Activated CD4-positive, alpha-beta T cell treated with anti-CD3 and anti-CD28 coated beads, Interleukin-2, amount 10 ng/mL, durations not matched to agents 7 days and 5 days (primary cell): ENCODE measurements around the gene HSD3B7. TPM values are rescaled to one million over a fixed set of nuclear protein-coding genes. Genes with fewer than 3 reads are reported as not detected.
A peak's percentile ranks its signal among the peaks of the same experiment; 100 is the strongest.

Experiments
- CTCF ChIA-PET: fragments of 350-600 bp; sonication (Branson Sonifier 250); formaldehyde crosslinking; loops from one replicate; lab custom pipeline; 2021; ENCODE audit warnings: antibody characterized with exemption; lab: Charles Lee
- POLR2A ChIA-PET: fragments of 350-600 bp; sonication (Branson Sonifier 250); formaldehyde crosslinking; loops from one replicate; lab custom pipeline; 2021; ENCODE audit warnings: antibody characterized with exemption; lab: Charles Lee
- DNase-seq: peaks from one replicate; pipeline ENCODE4 v3.0.0-alpha.2; 2020
- H3K27ac Mint-ChIP-seq: one replicate; pipeline ENCODE4 v1.8.0; 2021; ENCODE audit warnings: mild to moderate bottlenecking, moderate library complexity, mixed read lengths
- H3K27me3 Mint-ChIP-seq: one replicate; pipeline ENCODE4 v1.8.0; 2021; ENCODE audit warnings: mixed read lengths
- H3K36me3 Mint-ChIP-seq: one replicate; pipeline ENCODE4 v1.8.0; 2021; ENCODE audit warnings: low read depth, mixed read lengths
- H3K4me1 Mint-ChIP-seq: one replicate; pipeline ENCODE4 v1.8.0; 2021; ENCODE audit warnings: mixed read lengths
- H3K4me3 Mint-ChIP-seq: one replicate; pipeline ENCODE4 v1.8.0; 2021; ENCODE audit warnings: mild to moderate bottlenecking, moderate library complexity, mixed read lengths
- H3K9me3 Mint-ChIP-seq: one replicate; pipeline ENCODE4 v1.8.0; 2021; ENCODE audit warnings: mixed read lengths
- total RNA-seq, 2 experiments: library from RNA; stranded (reverse); gene quantifications; one replicate each; pipeline ENCODE4 v1.2.3, GENCODE V29; 2021

Gene HSD3B7
- total RNA-seq, 2 experiments from 2014 or later = 3.4 to 3.5 TPM

DNA sequence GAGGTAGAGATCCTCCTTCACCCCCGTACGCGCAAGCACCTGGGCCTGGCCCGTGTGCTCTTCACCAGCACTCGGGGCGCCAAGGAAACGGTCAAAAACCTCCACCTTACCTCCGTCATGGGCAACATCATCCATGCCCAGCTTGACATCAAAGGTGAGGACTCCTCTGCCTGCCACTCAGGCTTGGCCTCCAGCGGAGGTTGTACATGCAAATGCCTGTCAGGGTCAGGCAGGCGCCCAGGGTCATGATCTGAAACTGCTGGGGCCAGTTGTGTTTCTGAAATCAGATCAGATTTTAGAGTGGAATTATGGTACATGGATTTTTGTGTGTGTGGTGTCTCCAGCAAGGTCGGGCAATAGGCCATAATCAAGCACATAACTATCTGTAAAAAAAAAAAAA lies 23.6 kb upstream of the HSD3B7 start:
- Mint-ChIP-seq H3K4me3 (no peak overlapping the region), H3K36me3 (peaks cover 58% of the 10 kb centered on the region), H3K4me1 (peaks cover 33% of the 10 kb centered on the region), H3K9me3 (no peaks in the 10 kb centered on the region), H3K27me3 (no peaks in the 10 kb centered on the region), H3K27ac (no peak overlapping the region)
- ChIA-PET CTCF (interaction anchor here (1.2 to 1.4 kb wide), 2 partner anchors 11 to 19 kb away, joined by 3 to 5 read pairs; no protein-coding TSS in a partner anchor), POLR2A (interaction anchor here (0.6 kb wide), 1 partner anchor 197 kb away, joined by 4 read pairs; no protein-coding TSS in a partner anchor)
- DNase-seq = no peak

DNA sequence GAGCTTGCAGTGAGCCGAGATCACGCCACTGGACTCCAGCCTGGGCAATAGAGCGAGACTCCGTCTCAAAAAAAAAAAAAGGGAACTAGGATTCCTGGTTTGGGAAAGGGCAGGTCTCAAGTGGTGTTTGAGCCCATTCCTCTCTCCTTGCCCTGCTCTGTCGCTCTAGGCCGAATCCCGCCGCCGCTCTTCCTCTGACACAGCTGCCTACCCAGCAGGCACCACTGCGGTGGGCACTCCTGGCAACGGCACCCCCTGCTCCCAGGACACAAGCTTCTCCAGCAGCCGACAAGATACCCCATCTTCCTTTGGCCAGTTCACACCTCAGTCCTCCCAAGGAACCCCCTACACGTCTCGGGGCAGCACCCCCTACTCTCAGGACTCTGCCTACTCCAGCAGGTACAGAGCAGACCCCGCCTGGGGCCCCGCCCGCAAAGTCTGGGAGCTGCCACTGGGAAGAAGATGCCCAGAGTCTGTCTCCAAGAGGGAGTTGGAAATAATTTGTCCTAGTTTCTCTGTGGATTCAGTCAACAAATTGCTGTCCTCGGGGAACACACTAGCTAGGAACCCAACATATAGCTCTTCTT lies 21.0 kb upstream of the HSD3B7 start:
- CTCF ChIA-PET = interaction anchor here (0.9 to 1.0 kb wide), 2 partner anchors 10 to 154 kb away, joined by 4 to 5 read pairs; partner anchors contain the start of gene KAT8
- no peak overlapping the region for H3K4me3 Mint-ChIP-seq
- H3K36me3 Mint-ChIP-seq = peaks cover 69% of the 10 kb centered on the region
- peaks cover 16% of the 10 kb centered on the region for H3K4me1 Mint-ChIP-seq
- no peak for DNase-seq
- H3K27ac Mint-ChIP-seq = no peak overlapping the region
- H3K27me3 Mint-ChIP-seq = no peaks in the 10 kb centered on the region
- POLR2A ChIA-PET = no interaction called here
- no peaks in the 10 kb centered on the region for H3K9me3 Mint-ChIP-seq

DNA sequence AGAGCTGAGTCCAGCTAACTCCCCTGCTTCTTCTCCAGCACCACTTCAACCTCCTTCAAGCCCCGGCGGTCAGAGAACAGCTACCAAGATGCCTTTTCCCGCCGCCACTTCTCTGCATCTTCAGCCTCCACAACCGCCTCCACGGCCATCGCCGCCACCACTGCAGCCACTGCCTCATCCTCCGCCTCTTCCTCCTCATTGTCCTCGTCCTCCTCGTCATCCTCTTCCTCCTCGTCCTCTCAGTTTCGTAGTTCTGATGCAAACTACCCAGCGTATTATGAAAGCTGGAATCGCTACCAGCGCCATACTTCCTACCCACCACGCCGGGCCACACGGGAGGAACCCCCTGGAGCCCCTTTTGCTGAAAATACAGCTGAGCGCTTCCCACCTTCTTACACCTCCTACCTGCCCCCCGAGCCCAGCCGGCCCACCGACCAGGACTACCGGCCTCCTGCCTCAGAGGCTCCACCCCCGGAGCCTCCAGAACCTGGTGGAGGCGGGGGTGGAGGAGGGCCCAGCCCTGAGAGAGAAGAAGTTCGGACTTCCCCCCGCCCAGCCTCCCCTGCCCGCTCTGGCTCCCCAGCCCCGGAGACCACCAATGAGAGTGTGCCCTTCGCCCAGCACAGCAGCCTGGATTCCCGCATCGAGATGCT lies 20.3 kb upstream of the HSD3B7 start:
- H3K4me3 Mint-ChIP-seq = no peak overlapping the region
- H3K9me3 Mint-ChIP-seq = no peaks in the 10 kb centered on the region
- H3K27me3 Mint-ChIP-seq = no peaks in the 10 kb centered on the region
- no peak for DNase-seq
- peak overlapping the region; percentile 25 for H3K27ac Mint-ChIP-seq
- POLR2A ChIA-PET = no interaction called here
- H3K36me3 Mint-ChIP-seq = peaks cover 63% of the 10 kb centered on the region
- CTCF ChIA-PET = interaction anchor here (0.9 to 1.0 kb wide), 2 partner anchors 11 to 153 kb away, joined by 4 to 5 read pairs; partner anchors contain the start of gene KAT8
- H3K4me1 Mint-ChIP-seq = peaks cover 9% of the 10 kb centered on the region

DNA sequence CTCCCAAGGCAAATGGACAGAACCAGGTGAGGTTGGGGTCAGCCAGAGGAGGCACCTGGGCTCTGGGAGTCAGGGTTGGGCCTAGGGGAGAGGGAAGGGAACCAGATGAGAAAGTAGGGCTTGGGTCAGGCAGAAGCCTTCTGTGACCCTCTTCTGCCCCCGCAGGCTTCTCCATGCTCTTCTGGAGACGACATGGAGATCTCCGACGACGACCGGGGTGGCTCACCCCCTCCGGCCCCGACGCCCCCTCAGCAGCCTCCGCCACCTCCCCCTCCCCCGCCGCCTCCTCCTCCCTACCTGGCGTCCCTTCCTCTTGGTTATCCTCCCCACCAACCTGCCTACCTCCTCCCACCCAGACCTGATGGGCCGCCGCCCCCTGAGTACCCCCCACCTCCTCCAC lies 19.6 kb upstream of the HSD3B7 start:
- H3K27ac Mint-ChIP-seq = no peak overlapping the region
- ChIA-PET CTCF (interaction anchor here (1.3 kb wide), 1 partner anchor 30 kb away, joined by 5 read pairs; no protein-coding TSS in a partner anchor), POLR2A (no interaction called here)
- no peaks in the 10 kb centered on the region for H3K9me3 Mint-ChIP-seq
- no peak for DNase-seq
- no peak overlapping the region for H3K4me3 Mint-ChIP-seq
- no peaks in the 10 kb centered on the region for H3K27me3 Mint-ChIP-seq
- peaks cover 2% of the 10 kb centered on the region for H3K4me1 Mint-ChIP-seq
- H3K36me3 Mint-ChIP-seq = peaks cover 57% of the 10 kb centered on the region

DNA sequence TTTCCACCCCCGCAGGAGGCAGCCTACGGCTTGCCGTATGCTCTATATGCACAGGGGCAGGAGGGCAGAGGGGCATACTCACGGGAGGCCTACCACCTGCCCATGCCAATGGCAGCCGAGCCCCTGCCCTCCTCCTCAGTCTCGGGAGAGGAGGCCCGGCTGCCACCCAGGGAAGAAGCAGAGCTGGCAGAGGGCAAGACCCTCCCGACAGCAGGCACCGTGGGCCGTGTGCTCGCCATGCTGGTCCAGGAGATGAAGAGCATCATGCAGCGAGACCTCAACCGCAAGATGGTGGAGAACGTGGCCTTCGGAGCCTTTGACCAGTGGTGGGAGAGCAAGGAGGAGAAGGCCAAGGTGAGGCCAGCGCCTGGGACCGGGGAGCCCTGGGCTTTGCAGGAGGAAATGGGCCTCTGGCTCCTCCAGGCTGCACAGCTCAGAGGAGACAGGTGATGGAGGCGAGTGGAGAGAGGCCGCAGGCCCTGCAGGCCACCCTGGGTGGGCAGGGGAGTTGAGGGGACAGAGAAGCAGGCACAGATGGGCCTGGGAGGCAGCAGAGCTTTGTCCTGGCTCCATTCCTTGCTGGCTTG lies 18.9 kb upstream of the HSD3B7 start:
- no peak for DNase-seq
- no peaks in the 10 kb centered on the region for H3K9me3 Mint-ChIP-seq
- POLR2A ChIA-PET = no interaction called here
- H3K27me3 Mint-ChIP-seq = no peaks in the 10 kb centered on the region
- no peak overlapping the region for H3K27ac Mint-ChIP-seq
- CTCF ChIA-PET = interaction anchor here (1.3 kb wide), 1 partner anchor 31 kb away, joined by 5 read pairs; no protein-coding TSS in a partner anchor
- no peak overlapping the region for H3K4me3 Mint-ChIP-seq
- no peaks in the 10 kb centered on the region for H3K4me1 Mint-ChIP-seq
- peaks cover 61% of the 10 kb centered on the region for H3K36me3 Mint-ChIP-seq

DNA sequence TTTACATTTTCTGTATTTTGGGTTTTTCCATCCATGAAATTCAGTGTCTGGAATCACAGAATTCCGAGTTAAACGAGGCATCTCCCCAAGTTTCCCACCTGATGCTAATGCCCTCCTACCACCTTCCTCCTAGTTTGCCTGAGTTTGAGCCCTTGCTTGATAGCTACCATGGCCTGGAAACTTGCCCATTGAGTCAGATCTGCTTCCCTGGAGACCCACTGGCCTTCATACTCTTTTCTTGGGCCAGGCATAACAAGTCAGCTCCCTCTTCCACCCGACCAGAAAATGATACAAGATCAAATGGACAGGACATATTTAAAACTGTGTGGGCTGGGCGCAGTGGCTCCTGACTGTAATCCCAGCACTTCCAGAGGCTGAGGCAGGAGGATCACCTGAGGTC lies 17.2 kb upstream of the HSD3B7 start:
- Mint-ChIP-seq H3K27ac (no peak overlapping the region), H3K4me1 (no peaks in the 10 kb centered on the region)

DNA sequence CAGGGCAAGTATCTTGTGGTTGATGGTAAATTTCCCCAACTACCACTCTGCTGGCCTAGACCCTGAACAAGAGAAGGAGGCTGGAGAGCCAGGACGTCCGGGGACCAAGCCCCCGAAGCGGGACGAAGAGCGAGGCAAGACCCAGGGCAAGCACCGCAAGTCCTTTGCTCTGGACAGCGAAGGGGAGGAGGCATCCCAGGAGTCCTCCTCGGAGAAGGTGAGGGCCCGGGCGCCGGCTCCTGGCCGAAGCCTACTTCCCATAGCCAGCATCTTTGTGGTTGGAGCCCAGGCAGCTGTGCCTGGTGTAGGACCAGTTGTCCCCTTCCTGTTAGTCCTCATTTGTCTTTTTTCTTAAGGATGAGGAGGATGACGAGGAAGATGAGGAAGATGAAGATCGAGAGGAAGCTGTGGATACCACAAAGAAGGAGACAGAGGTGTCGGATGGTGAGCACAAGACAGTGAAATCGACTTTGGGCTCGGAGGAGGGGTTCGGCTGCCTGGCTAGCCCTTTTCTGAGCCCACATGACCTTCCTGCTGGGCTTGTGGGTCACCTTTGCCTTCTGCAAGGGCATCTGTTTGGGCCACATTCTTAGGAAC lies 15.7 kb upstream of the HSD3B7 start:
- Mint-ChIP-seq H3K27me3 (no peaks in the 10 kb centered on the region), H3K36me3 (peaks cover 68% of the 10 kb centered on the region), H3K4me1 (no peaks in the 10 kb centered on the region), H3K4me3 (no peak overlapping the region), H3K27ac (no peak overlapping the region), H3K9me3 (no peaks in the 10 kb centered on the region)
- ChIA-PET POLR2A (no interaction called here), CTCF (interaction anchor here (0.5 to 1.1 kb wide), 3 partner anchors 12 to 398 kb away, joined by 3 to 5 read pairs (median 3); no protein-coding TSS in a partner anchor)
- no peak for DNase-seq

More for the DNA sequence above, 17.2 kb upstream of the HSD3B7 start:
- Mint-ChIP-seq H3K9me3 (no peaks in the 10 kb centered on the region), H3K27me3 (no peaks in the 10 kb centered on the region), H3K36me3 (peaks cover 63% of the 10 kb centered on the region), H3K4me3 (no peak overlapping the region)
- CTCF ChIA-PET = no interaction called here
- POLR2A ChIA-PET = no interaction called here
- DNase-seq = no peak

DNA sequence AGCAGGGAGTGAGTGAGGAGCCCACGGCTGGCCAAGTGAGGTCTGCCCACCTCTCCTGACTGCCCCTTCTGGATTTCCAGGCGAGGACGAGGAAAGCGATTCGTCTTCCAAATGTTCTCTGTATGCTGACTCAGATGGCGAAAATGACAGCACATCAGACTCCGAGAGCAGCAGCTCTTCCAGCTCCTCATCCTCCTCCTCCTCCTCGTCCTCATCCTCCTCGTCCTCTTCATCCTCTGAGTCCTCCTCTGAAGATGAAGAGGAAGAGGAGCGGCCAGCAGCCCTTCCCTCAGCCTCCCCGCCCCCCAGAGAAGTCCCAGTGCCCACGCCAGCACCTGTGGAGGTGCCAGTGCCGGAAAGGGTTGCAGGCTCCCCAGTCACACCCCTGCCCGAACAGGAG lies 13.7 kb upstream of the HSD3B7 start:
- Mint-ChIP-seq H3K9me3 (no peaks in the 10 kb centered on the region), H3K36me3 (peaks cover 61% of the 10 kb centered on the region), H3K4me3 (no peak overlapping the region), H3K4me1 (no peaks in the 10 kb centered on the region), H3K27me3 (no peaks in the 10 kb centered on the region), H3K27ac (no peak overlapping the region)
- ChIA-PET CTCF (interaction anchor here (1.7 to 2.9 kb wide), 2 partner anchors 12 to 13 kb away, joined by 4 to 7 read pairs; partner anchors contain the start of gene HSD3B7), POLR2A (no interaction called here)
- DNase-seq = no peak

DNA sequence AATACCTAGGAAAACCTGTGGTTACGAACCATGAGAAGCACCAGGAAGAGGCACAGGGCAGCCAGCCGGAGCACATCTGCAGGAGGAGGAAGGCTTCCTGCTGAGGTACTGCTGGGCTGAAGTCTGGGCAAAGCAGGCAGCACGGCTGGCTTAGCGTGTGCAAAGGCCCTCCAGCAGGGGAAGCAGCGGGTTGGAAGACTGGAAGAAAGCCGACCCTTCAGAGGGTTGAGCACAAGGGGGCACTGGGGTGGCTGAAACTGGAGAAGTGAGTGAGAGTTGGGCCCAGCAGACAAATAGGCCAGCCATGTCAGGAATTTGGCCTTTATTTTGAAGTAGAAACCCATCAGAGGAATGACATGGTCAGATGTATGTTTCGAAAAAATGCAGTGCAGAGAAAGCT lies 12.1 kb upstream of the HSD3B7 start:
- no peaks in the 10 kb centered on the region for H3K27me3 Mint-ChIP-seq
- POLR2A ChIA-PET = no interaction called here
- peaks cover 56% of the 10 kb centered on the region for H3K36me3 Mint-ChIP-seq

DNA sequence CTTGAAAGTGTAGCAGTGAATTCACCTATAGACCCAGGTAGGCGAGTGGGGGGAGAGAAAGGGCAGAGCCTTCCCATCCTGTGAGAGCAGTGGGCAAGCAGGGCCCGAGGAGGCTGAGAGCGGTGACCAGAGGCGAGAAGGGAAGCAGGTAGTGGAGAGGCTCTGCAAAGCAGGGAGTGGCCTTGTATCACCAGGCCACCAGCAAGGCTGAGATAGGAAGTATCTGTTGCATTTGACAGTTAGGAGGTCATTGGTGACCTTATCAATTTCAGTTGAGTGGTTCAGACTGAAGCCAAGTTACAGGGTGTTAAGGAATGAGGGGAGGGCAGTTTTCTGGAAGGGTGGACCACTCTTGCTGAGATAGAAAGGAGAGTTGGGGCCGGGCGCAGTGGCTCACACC lies 10.7 kb upstream of the HSD3B7 start:
- Mint-ChIP-seq H3K4me1 (no peaks in the 10 kb centered on the region), H3K36me3 (peaks cover 57% of the 10 kb centered on the region), H3K9me3 (no peaks in the 10 kb centered on the region), H3K27ac (no peak overlapping the region), H3K4me3 (no peak overlapping the region), H3K27me3 (no peaks in the 10 kb centered on the region)
- ChIA-PET POLR2A (no interaction called here), CTCF (no interaction called here)
- DNase-seq = no peak

More for the DNA sequence above, 12.1 kb upstream of the HSD3B7 start:
- H3K4me1 Mint-ChIP-seq = no peaks in the 10 kb centered on the region
- no peak for DNase-seq
- no peak overlapping the region for H3K27ac Mint-ChIP-seq
- H3K9me3 Mint-ChIP-seq = no peaks in the 10 kb centered on the region
- CTCF ChIA-PET = interaction anchor here (0.7 to 2.9 kb wide), 4 partner anchors 10 to 170 kb away, joined by 3 to 7 read pairs (median 4); no protein-coding TSS in a partner anchor
- no peak overlapping the region for H3K4me3 Mint-ChIP-seq

DNA sequence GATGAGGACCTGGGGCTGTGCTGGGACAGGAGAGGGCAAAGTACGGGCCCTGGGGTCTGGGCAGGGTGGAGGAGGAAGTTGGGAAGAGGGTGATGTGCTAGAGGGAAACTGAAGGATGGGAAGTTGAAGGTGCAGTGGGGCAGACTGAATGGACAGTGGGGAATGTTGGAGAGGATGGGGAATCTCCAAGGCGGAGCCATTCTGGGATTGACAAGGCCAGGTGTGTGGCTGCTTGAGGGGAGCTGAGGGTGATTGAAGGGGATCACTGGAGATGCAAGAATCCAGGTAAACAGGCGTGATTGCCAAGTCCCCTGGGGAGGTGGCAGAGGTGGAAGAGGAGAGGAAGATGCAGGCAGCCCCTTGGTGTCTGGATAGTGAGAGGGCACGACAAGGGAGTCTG lies 8.5 kb upstream of the HSD3B7 start:
- POLR2A ChIA-PET = no interaction called here
- no peak for DNase-seq
- CTCF ChIA-PET = interaction anchor here (1.1 to 2.6 kb wide), 2 partner anchors 8 to 73 kb away, joined by 3 to 7 read pairs; partner anchors contain the start of gene HSD3B7
- Mint-ChIP-seq H3K9me3 (no peaks in the 10 kb centered on the region), H3K27ac (no peak overlapping the region), H3K4me3 (no peak overlapping the region), H3K4me1 (no peaks in the 10 kb centered on the region), H3K27me3 (no peaks in the 10 kb centered on the region), H3K36me3 (peaks cover 57% of the 10 kb centered on the region)

DNA sequence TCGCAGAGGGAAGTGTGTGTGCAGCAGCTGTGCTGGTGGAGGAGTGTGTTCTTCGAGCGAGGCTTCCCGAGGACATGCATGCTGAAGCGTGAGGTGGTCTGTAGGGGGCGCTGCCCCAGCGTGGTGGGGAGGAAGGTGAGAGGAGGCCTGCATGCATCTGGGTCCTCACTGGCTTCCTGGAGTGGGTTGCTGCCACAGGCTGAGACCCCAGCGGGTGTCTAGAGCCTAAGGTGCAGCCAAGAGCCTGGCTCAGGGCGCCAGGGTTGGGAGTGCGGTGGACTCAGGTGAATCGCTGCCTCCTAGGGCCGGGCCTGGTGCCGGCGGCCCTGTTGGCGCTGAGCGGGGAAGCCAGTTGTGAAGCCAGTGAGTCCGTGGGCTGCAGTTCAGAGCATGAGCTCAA lies 7.5 kb upstream of the HSD3B7 start:
- ChIA-PET POLR2A (no interaction called here), CTCF (interaction anchor here (0.7 to 1.4 kb wide), 2 partner anchors 9 to 28 kb away, joined by 4 to 5 read pairs; no protein-coding TSS in a partner anchor)
- Mint-ChIP-seq H3K4me3 (no peak overlapping the region), H3K36me3 (peaks cover 48% of the 10 kb centered on the region), H3K4me1 (no peaks in the 10 kb centered on the region), H3K9me3 (no peaks in the 10 kb centered on the region), H3K27ac (peak overlapping the region; percentile 4), H3K27me3 (no peaks in the 10 kb centered on the region)
- peak; percentile 21 for DNase-seq
